Kidney (tissue), 14 donors: ENCODE results near the gene EEF1AKMT4. TPM values are rescaled to one million over a fixed set of nuclear protein-coding genes. Genes with fewer than 3 reads are reported as not detected.

Source experiments
- DNase-seq, 5 donors: peaks; one replicate each; pipeline ENCODE4 v3.0.0-alpha.2; 2013 to 2020
- FAIRE-seq: peaks from 2 replicates; lab custom pipeline; 2012; peaks lifted over from hg19 to GRCh38; lab: Jason Lieb, UNC
- H3K27ac ChIP-seq, 2 donors: one replicate each; pipeline ENCODE4 v1.7.0; 2013; ENCODE audit warnings: low read depth in 2 of 2, low read length in 2 of 2, inconsistent platforms in 1 of 2
- H3K27me3 ChIP-seq: one replicate; pipeline ENCODE4 v1.7.1; 2013; ENCODE audit warnings: low read length, inconsistent platforms; ENCODE audit not compliant: control insufficient read depth, insufficient read depth
- H3K36me3 ChIP-seq, 3 donors: one replicate each; pipeline versions ENCODE4 v1.7.0 to v1.7.1; 2013; ENCODE audit warnings: low read length in 3 of 3, control low read depth in 1 of 3, inconsistent platforms in 1 of 3; ENCODE audit not compliant: insufficient read depth in 3 of 3, control insufficient read depth in 2 of 3
- H3K4me1 ChIP-seq, 3 donors: one replicate each; pipeline versions ENCODE4 v1.7.0 to v1.7.1; 2013; ENCODE audit warnings: low read length in 3 of 3, inconsistent platforms in 1 of 3, low read depth in 1 of 3; ENCODE audit not compliant: control insufficient read depth in 2 of 3, insufficient read depth in 2 of 3
- H3K4me3 ChIP-seq, 3 donors: one replicate each; pipeline versions ENCODE4 v1.7.0 to v1.8.1; 2013; ENCODE audit warnings: low read length in 3 of 3, control low read depth in 1 of 3, inconsistent platforms in 1 of 3
- H3K9ac ChIP-seq, 3 donors: one replicate each; pipeline versions ENCODE4 v1.7.0 to v1.7.1; 2013; ENCODE audit warnings: low read length in 3 of 3, control low read depth in 1 of 3, inconsistent platforms in 1 of 3
- H3K9me3 ChIP-seq, 3 donors: one replicate each; pipeline versions ENCODE4 v1.7.0 to v1.7.1; 2013; ENCODE audit warnings: low read length in 3 of 3, control low read depth in 1 of 3, inconsistent platforms in 1 of 3; ENCODE audit not compliant: control insufficient read depth in 2 of 3, insufficient read depth in 1 of 3
- intact Hi-C: fragments of 100-400 bp; cut with DNase I; formaldehyde crosslinking; loops from one replicate; pipeline ENCODE4 v1.11.1; 2022
- polyA plus RNA-seq: library from polyadenylated mRNA; stranded (reverse); fragments of 350-450 nt; fragmentation: Illumina TruSeq; extraction: RNeasy Lipid Tissue Mini Kit (QIAGEN cat#74804); gene quantifications from one replicate; pipeline ENCODE4 v1.2.3, GENCODE V29; 2014; ENCODE audit warnings: low read depth, low replicate concordance; ENCODE audit not compliant: insufficient read depth
- total RNA-seq: library from RNA; stranded (reverse); fragmentation: NEBNext Ultra II Directional; extraction: Animal tissue kit (Norgen Biotek cat#: 25700); gene quantifications from one replicate; pipeline ENCODE4 v1.2.1, GENCODE V29; 2021
- TF ChIP-seq, protein P1 (sequence below): IDR thresholded peaks from 3 replicates; pipeline ENCODE4 v1.5.1; 2012; ENCODE audit warnings: mild to moderate bottlenecking, moderate library complexity, borderline replicate concordance; ENCODE audit not compliant: insufficient read depth; ENCODE audit errors: extremely low read depth
- donor health status: control.
- donor health status: control.
- donor health status: control.
- donor health status: control.
- donor health status: control.
- donor health status: DM: yes; HTN: yes; CAD: no.
- donor health status: Normal renal cell carcinoma (clear cell type).

The EEF1AKMT4 gene
- total and polyA plus RNA-seq, 2 donors from 2014 or later: 2.8 to 6.1 TPM

DNA sequence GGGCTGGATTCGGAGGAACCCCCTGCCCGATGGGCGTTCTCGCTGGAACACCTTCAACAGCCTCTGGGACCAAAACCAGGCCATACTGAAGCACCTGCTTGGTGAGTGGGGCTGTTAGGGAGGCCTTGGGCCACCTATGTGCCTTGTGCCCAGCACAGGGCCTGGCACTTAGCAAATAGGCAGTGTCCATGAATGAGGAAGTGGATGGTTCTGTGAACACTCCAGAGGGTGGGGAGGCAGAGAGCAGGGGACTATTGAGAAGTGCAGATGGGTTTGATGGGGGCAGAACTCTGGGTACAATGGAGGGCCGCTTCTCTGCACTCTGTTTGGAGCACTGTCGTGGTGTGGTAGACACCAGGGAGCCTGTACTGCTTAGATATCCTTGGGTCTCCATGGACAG, 27.9 kb downstream of the EEF1AKMT4 start:
- intact Hi-C loops: no loop called here
- Histone ChIP-seq H3K27me3 (peaks cover 7% of the 10 kb centered on the region), H3K36me3 (no peaks in the 10 kb centered on the region), H3K9ac (no peak overlapping the region), H3K4me1 (peaks cover 0 to 2% (median 0%) of the 10 kb centered on the region in 3 donors), H3K9me3 (no peaks in the 10 kb centered on the region), H3K4me3 (no peak overlapping the region), H3K27ac (no peak overlapping the region)
- no peak for DNase-seq
- TF ChIP-seq, protein P1, sequence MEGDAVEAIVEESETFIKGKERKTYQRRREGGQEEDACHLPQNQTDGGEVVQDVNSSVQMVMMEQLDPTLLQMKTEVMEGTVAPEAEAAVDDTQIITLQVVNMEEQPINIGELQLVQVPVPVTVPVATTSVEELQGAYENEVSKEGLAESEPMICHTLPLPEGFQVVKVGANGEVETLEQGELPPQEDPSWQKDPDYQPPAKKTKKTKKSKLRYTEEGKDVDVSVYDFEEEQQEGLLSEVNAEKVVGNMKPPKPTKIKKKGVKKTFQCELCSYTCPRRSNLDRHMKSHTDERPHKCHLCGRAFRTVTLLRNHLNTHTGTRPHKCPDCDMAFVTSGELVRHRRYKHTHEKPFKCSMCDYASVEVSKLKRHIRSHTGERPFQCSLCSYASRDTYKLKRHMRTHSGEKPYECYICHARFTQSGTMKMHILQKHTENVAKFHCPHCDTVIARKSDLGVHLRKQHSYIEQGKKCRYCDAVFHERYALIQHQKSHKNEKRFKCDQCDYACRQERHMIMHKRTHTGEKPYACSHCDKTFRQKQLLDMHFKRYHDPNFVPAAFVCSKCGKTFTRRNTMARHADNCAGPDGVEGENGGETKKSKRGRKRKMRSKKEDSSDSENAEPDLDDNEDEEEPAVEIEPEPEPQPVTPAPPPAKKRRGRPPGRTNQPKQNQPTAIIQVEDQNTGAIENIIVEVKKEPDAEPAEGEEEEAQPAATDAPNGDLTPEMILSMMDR: no peak
- FAIRE-seq: no peak

DNA sequence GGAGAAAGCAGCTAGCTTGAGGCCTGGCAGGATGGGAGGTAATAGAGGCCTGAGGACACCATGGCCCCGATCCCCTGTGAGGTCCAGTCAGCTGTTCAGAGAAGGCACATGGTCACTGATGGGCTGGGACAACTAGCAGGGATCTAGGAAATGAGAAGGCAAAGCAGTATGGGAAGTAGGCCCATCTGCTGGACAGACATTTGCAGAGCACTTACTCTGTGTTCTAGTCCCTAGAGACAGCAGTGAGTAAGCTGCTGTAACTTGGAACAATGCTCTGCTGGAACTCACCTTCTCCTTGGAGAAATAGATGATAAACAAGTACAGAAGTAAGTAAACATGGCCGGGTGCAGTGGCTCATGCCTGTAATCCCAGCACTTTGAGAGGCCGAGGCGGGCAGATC, 33.5 kb downstream of the EEF1AKMT4 start:
- Histone ChIP-seq H3K9ac (no peak overlapping the region), H3K27ac (no peak overlapping the region), H3K9me3 (no peaks in the 10 kb centered on the region), H3K36me3 (no peaks in the 10 kb centered on the region), H3K4me1 (no peaks in the 10 kb centered on the region), H3K4me3 (no peak overlapping the region), H3K27me3 (no peaks in the 10 kb centered on the region)
- FAIRE-seq (no peak), DNase-seq (no peak)
- TF ChIP-seq, protein P1: no peak
- intact Hi-C loops: no loop called here

DNA sequence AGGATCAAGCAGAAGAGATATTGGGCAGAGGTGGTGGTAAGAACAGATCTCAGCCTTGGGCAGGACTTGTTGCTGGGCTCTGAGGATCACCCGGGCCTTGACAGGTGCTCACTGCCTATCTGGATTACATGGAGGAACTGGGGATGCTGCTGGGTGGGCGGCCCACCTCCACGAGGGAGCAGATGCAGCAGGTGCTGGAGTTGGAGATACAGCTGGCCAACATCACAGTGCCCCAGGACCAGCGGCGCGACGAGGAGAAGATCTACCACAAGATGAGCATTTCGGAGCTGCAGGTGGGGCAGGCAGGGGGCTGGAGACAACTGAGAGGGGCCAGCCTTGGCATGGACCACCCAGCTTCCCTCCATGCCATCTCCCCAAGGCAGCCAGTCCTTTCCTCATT, 34.2 kb downstream of the EEF1AKMT4 start:
- Histone ChIP-seq H3K9ac (no peak overlapping the region), H3K27ac (no peak overlapping the region), H3K36me3 (no peaks in the 10 kb centered on the region), H3K9me3 (no peaks in the 10 kb centered on the region), H3K27me3 (no peaks in the 10 kb centered on the region), H3K4me3 (no peak overlapping the region), H3K4me1 (no peaks in the 10 kb centered on the region)
- intact Hi-C loops: no loop called here
- FAIRE-seq (no peak), DNase-seq (no peak)
- TF ChIP-seq, protein P1: no peak

DNA sequence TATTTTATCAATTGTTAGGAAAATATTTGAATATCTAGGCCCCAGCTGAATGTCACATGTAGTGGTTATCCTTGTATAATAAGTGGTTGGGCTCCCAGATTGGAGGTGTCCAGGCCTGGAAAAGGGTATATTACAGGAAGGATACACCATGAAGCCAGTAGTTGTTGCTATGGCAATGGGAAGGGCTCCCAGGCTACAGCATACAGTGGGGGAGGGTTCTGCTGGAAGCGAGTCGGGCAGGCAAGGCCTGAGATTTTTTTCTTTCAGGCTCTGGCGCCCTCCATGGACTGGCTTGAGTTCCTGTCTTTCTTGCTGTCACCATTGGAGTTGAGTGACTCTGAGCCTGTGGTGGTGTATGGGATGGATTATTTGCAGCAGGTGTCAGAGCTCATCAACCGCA, 35.2 kb downstream of the EEF1AKMT4 start:
- FAIRE-seq (no peak), DNase-seq (peak in 4 of 5 donors; percentile 75 to 85 (median 82))
- no peaks in the 10 kb centered on the region for H3K9me3 ChIP-seq
- H3K27ac ChIP-seq: no peak overlapping the region
- H3K4me1 ChIP-seq: no peaks in the 10 kb centered on the region
- intact Hi-C loops: no loop called here
- TF ChIP-seq, protein P1: peak; percentile 25
- no peak overlapping the region for H3K9ac ChIP-seq
- no peaks in the 10 kb centered on the region for H3K36me3 ChIP-seq
- no peak overlapping the region for H3K4me3 ChIP-seq
- H3K27me3 ChIP-seq: no peaks in the 10 kb centered on the region
